SK-N-DZ (cell line): ENCODE measurements around the gene COL21A1.

Experiments
- DNase-seq: peaks from one replicate; pipeline ENCODE4 v3.0.0-alpha.2; 2015; ENCODE audit warnings: low spot score

Gene COL21A1

GRCh38 chr6:56245903-56246351, 1.5 kb downstream of the COL21A1 start:
- DNase-seq: no peak

GRCh38 chr6:56244528-56245253, 2.7 kb downstream of the COL21A1 start:
- no peak for DNase-seq

- DNase-seq: no peak
These were observed 3.3 kb downstream of the COL21A1 start for GRCh38 chr6:56244089-56244488.

- no peak for DNase-seq
These were observed 3.8 kb downstream of the COL21A1 start for GRCh38 chr6:56243518-56244070.

GRCh38 chr6:56242346-56242745, 5.0 kb downstream of the COL21A1 start:
- no peak for DNase-seq

GRCh38 chr6:56241124-56241802, 6.1 kb downstream of the COL21A1 start:
- DNase-seq: no peak

GRCh38 chr6:56238352-56238751, 9.0 kb downstream of the COL21A1 start:
- DNase-seq: no peak

GRCh38 chr6:56235245-56235644, 12.1 kb downstream of the COL21A1 start:
- DNase-seq: no peak

- no peak for DNase-seq
These were observed 14.9 kb downstream of the COL21A1 start for GRCh38 chr6:56232436-56232835.

GRCh38 chr6:56231827-56232226, 15.6 kb downstream of the COL21A1 start:
- no peak for DNase-seq

- DNase-seq: no peak
These were observed 16.3 kb downstream of the COL21A1 start for GRCh38 chr6:56230976-56231566.

- DNase-seq: no peak
These were observed 20.1 kb downstream of the COL21A1 start for GRCh38 chr6:56227071-56227879.

- no peak for DNase-seq
These were observed 23.4 kb downstream of the COL21A1 start for GRCh38 chr6:56223995-56224394.

GRCh38 chr6:56222499-56222898, 24.9 kb downstream of the COL21A1 start:
- peak; percentile 51 for DNase-seq

GRCh38 chr6:56220078-56220477, 27.3 kb downstream of the COL21A1 start:
- DNase-seq: no peak

- no peak for DNase-seq
These were observed 32.7 kb downstream of the COL21A1 start for GRCh38 chr6:56214703-56215101.

- no peak for DNase-seq
These were observed 33.2 kb downstream of the COL21A1 start for GRCh38 chr6:56214041-56214702.

GRCh38 chr6:56211724-56212123, 35.7 kb downstream of the COL21A1 start:
- DNase-seq: no peak

GRCh38 chr6:56204134-56204533, 43.2 kb downstream of the COL21A1 start:
- DNase-seq: no peak

GRCh38 chr6:56199956-56200355, 47.4 kb downstream of the COL21A1 start:
- no peak for DNase-seq

GRCh38 chr6:56193846-56194245, 53.5 kb downstream of the COL21A1 start:
- DNase-seq: no peak
